Lung (tissue), 12 donors: ENCODE data around the gene CD1C. TPM values are rescaled to one million over a fixed set of nuclear protein-coding genes. Genes with fewer than 3 reads are reported as not detected.

Source experiments
- ATAC-seq: fragments of 200-7000 bp; cut with Tn5 transposase; one replicate; pipeline ENCODE4 v1.9.1; 2020; ENCODE audit warnings: moderate number of reproducible peaks; ENCODE audit not compliant: insufficient read depth, low FRiP score
- DNase-seq, 3 donors: peaks; one replicate each; pipeline ENCODE4 v3.0.0-alpha.2; 2013 to 2017
- H3K27ac ChIP-seq, 2 donors: one replicate each; pipeline ENCODE4 v1.5.1; 2013; ENCODE audit warnings: mild to moderate bottlenecking in 2 of 2, moderate library complexity in 2 of 2, control low read depth in 1 of 2, inconsistent platforms in 1 of 2, low read depth in 1 of 2, low read length in 1 of 2
- H3K27me3 ChIP-seq, 3 donors: one replicate each; pipeline ENCODE4 v1.5.1; 2013; ENCODE audit warnings: low read length in 2 of 3; ENCODE audit not compliant: control insufficient read depth in 3 of 3, insufficient read depth in 3 of 3
- H3K36me3 ChIP-seq, 4 donors: one replicate each; pipeline ENCODE4 v1.5.1; 2013; ENCODE audit warnings: low read length in 4 of 4, mild to moderate bottlenecking in 1 of 4, moderate library complexity in 1 of 4; ENCODE audit not compliant: control insufficient read depth in 4 of 4, insufficient read depth in 4 of 4
- H3K4me1 ChIP-seq, 5 donors: one replicate each; pipeline ENCODE4 v1.5.1; 2013; ENCODE audit warnings: low read length in 5 of 5, mild to moderate bottlenecking in 2 of 5, moderate library complexity in 1 of 5; ENCODE audit not compliant: control insufficient read depth in 5 of 5, insufficient read depth in 5 of 5
- H3K4me3 ChIP-seq: one replicate; pipeline ENCODE4 v1.5.1; 2013; ENCODE audit warnings: mild to moderate bottlenecking, control low read depth, moderate library complexity
- H3K9ac ChIP-seq, 2 donors: one replicate each; pipeline ENCODE4 v1.5.1; 2013; ENCODE audit warnings: low read length in 2 of 2, control low read depth in 1 of 2; ENCODE audit not compliant: insufficient read depth in 1 of 2
- H3K9me3 ChIP-seq, 4 donors: one replicate each; pipeline ENCODE4 v1.5.1; 2013; ENCODE audit warnings: low read length in 3 of 4, mild to moderate bottlenecking in 1 of 4, moderate library complexity in 1 of 4; ENCODE audit not compliant: control insufficient read depth in 4 of 4, insufficient read depth in 3 of 4
- CTCF ChIP-seq: IDR thresholded peaks from 2 replicates; pipeline ENCODE4 v1.5.1; 2012; ENCODE audit warnings: mild to moderate bottlenecking; ENCODE audit errors: control extremely low read depth, extremely low read depth
- WGBS, 2 donors: extraction: QIAGEN DNeasy Blood & Tissue Kit; methylation state at CpG; one replicate each; pipeline ENCODE4 v1.1.7; 2013; 5-methylcytosine and 5-hydroxymethylcytosine counted together
- polyA plus RNA-seq, 2 donors: library from polyadenylated mRNA; stranded (reverse); fragments of 200-250 nt; gene quantifications; one replicate each; pipeline ENCODE4 v1.2.1, GENCODE V29; 2013
- total RNA-seq, 2 donors: library from RNA; depleted of rRNA in 1 of 2; stranded (reverse); fragments of >200 nt in 1 of 2; gene quantifications; one replicate each; pipeline ENCODE4 v1.2.1, GENCODE V29; 2014 to 2021
- donor health status: control.
- donor health status: control.
- donor health status: Bipolar disorder and iron deficiency.
- donor health status: healthy.
- donor health status: DM: yes; HTN: yes; CAD: no.

The CD1C gene
- total and polyA plus RNA-seq, 4 donors = 0.92 to 2.3 (median 1.8) TPM

DNA sequence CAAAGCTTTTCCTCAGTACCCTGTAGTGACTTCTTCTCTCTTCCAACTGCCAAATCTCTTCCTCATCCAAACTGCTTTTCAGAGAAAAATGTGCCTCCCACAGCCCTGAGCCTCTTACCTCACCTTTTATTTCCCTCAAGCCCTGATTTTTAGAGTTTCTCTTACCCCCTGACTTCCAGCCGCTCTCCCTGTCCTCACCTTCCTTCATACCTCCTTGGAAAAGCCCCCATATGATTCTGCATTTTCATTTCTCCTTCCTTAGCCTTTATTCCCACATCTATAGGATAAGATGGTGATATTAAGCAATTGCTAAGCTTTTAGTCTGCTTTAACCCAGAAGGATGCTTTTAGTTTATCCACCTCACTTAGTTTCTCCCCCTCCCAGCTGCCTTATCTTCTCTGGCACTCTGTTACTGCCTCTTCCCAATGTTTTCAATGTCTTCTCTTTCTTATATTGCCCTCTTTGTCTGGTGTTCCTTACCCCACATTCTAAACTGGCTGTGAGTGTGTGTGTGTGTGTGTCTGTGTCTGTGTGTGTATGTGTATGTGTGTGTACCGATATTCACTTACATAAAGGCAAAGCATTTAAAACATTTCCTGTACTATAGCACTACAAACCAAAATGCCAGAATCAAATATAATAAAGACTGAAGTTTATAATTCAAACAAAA is 41.9 kb downstream of the CD1C start, which contains the start of gene CD1B:
Gene CD1B (minus strand): TSS at position 51 of the 670 bp plus-strand sequence. CDS start 108 bp downstream, outside the sequence.
- no peak for DNase-seq
- Histone ChIP-seq H3K9me3 (no peaks in the 10 kb centered on the region), H3K27me3 (no peaks in the 10 kb centered on the region), H3K4me1 (peaks cover 0 to 8% (median 0%) of the 10 kb centered on the region in 5 donors), H3K36me3 (no peaks in the 10 kb centered on the region), H3K9ac (no peak within 1 kb of the TSS), H3K27ac (no peak within 1 kb of the TSS), H3K4me3 (no peak within 1 kb of the TSS)
- ATAC-seq = no peak
- WGBS, 2 donors = 81 to 92% methylated on average over 2 of the region's 2 CpGs
- no peak for TF ChIP-seq CTCF

DNA sequence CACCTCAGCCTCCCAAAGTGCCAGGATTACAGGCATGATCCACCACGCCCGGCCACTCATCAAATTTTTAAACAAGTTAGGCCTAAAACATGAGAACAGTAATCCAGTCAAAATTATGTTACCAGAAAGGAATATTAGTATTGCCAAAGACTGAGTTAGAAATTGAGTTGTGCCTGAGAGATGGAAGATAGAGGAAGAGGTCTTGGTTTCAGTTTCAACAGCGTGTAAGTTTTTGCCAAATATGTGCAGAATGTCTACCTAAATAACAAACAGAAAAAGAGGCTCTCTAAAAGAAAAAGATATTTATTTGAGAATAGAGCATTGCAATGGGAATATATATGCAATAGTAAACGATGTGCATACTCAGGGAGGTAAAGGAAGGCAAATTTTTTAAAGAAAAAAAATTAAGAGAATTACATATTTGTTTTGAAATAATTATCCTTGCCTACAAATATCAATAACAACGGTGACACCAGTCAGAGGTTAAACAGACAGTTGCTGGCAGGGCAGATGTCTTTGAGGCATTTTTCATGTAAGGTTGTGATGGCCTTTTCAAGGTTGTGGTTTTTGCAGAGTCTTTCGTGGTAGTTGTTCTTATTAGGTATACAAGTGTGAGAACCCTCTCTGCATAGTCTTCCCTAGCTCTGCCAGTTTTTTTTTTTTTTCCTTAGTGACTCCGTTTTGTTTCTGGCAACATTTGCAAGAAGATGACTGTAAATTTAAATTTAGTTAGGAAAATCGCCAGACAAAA is 43.9 kb downstream of the CD1C start:
- H3K9me3 ChIP-seq = no peaks in the 10 kb centered on the region
- H3K4me1 ChIP-seq = peaks cover 0 to 8% (median 0%) of the 10 kb centered on the region in 5 donors
- ATAC-seq = no peak
- WGBS, 2 donors = 72% methylated on average over 8 of the region's 8 CpGs
- H3K27me3 ChIP-seq = no peaks in the 10 kb centered on the region
- TF ChIP-seq CTCF = no peak
- no peaks in the 10 kb centered on the region for H3K36me3 ChIP-seq
- no peak overlapping the region for H3K9ac ChIP-seq
- no peak overlapping the region for H3K4me3 ChIP-seq
- no peak overlapping the region for H3K27ac ChIP-seq
- DNase-seq = no peak

DNA sequence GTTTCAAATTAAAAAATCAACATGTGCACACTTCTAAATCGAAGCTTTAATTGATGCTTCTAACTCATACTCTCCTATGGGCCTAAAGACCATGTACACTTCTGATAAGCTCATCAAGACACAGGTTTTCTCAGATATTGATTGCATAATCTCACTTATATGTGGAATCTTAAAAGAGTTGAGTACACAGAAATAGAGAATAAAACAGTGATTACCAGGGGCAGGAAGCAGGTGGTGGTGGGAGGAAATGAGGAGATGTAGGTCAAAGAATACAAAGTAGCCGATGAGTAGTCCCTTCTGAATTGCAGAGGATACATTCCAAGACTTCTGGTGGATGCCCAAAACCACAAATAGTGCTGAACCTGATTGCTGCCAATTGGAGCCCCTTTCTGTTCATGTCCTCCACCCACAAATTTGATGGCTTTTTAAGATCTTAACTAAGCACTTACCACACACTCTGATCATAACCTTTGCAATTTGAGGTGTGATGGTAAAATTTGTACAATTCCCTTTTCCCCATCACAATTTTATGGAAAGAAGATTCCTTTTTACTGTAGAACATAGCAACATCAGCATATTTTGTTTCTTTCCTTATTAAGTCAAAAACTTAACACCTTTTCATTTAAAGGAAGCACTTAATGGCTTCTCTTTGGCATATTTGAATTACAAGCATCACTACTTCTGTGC is 44.9 kb downstream of the CD1C start:
- TF ChIP-seq CTCF = no peak

More for the DNA sequence above, 44.9 kb downstream of the CD1C start:
- DNase-seq (no peak), ATAC-seq (no peak)
- 49 to 51% methylated on average over 2 of the region's 2 CpGs for WGBS, 2 donors
- Histone ChIP-seq H3K4me3 (no peak overlapping the region), H3K9ac (no peak overlapping the region), H3K27ac (no peak overlapping the region), H3K27me3 (no peaks in the 10 kb centered on the region), H3K9me3 (no peaks in the 10 kb centered on the region), H3K36me3 (no peaks in the 10 kb centered on the region), H3K4me1 (peaks cover 0 to 8% (median 0%) of the 10 kb centered on the region in 5 donors)
